Right lobe of liver (tissue), 4 donors: Measurements from ENCODE around the gene THRA.

ENCODE experiments used
- CTCF ChIP-seq, 4 donors: fragments of 200-600 bp in 3 of 4; fragments of 450-650 bp in 1 of 4; IDR thresholded peaks; one replicate each; pipeline versions ENCODE4 v1.5.1 to v1.8.0; 2016 to 2022; ENCODE audit warnings: antibody characterized with exemption in 4 of 4, mild to moderate bottlenecking in 2 of 4
- POLR2A ChIP-seq: fragments of 450-650 bp; IDR thresholded peaks from one replicate; pipeline ENCODE4 v1.6.1; 2017; ENCODE audit warnings: antibody characterized with exemption, mild to moderate bottlenecking
- donor health status: DM: no; HTN: no; CAD: no.
- donor health status: DM: no; HTN: no; CAD: no.
- donor health status: DM: no; HTN: yes; CAD: no.

- no peak for TF ChIP-seq POLR2A
- TF ChIP-seq CTCF (IDR thresholded peaks at IDR 0.05): no peak
These were observed 30.9 kb downstream of the THRA start for GRCh38 chr17:40093580-40094201.
